ENCODE results near the gene CYP19A1. TPM values are rescaled to one million over a fixed set of nuclear protein-coding genes. Genes with fewer than 3 reads are reported as not detected.

The CYP19A1 gene
- total RNA-seq, 1 donor from 2014 or later = 0.58 TPM

GRCh38 chr15:51323749-51324148 is 14.6 kb downstream of the CYP19A1 start:
- Histone ChIP-seq H3K36me3 (no peaks in the 10 kb centered on the region), H3K27ac (peak overlapping the region; percentile 63), H3K27me3 (no peaks in the 10 kb centered on the region), H3K9me3 (no peaks in the 10 kb centered on the region), H3K4me3 (no peak overlapping the region), H3K4me1 (peaks cover 10% of the 10 kb centered on the region)
- TF ChIP-seq, protein P1, sequence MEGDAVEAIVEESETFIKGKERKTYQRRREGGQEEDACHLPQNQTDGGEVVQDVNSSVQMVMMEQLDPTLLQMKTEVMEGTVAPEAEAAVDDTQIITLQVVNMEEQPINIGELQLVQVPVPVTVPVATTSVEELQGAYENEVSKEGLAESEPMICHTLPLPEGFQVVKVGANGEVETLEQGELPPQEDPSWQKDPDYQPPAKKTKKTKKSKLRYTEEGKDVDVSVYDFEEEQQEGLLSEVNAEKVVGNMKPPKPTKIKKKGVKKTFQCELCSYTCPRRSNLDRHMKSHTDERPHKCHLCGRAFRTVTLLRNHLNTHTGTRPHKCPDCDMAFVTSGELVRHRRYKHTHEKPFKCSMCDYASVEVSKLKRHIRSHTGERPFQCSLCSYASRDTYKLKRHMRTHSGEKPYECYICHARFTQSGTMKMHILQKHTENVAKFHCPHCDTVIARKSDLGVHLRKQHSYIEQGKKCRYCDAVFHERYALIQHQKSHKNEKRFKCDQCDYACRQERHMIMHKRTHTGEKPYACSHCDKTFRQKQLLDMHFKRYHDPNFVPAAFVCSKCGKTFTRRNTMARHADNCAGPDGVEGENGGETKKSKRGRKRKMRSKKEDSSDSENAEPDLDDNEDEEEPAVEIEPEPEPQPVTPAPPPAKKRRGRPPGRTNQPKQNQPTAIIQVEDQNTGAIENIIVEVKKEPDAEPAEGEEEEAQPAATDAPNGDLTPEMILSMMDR (IDR thresholded peaks at IDR 0.05) = no peak
- intact Hi-C loops (cut with DNase I) = no loop called here
- DNase-seq = no peak
- ATAC-seq = no peak

GRCh38 chr15:51322621-51323296 is 15.6 kb downstream of the CYP19A1 start:
- Histone ChIP-seq H3K36me3 (no peaks in the 10 kb centered on the region), H3K4me3 (no peak overlapping the region), H3K27me3 (no peaks in the 10 kb centered on the region), H3K9me3 (no peaks in the 10 kb centered on the region), H3K27ac (peak overlapping the region; percentile 63), H3K4me1 (peaks cover 10% of the 10 kb centered on the region)
- TF ChIP-seq, protein P1 (IDR thresholded peaks at IDR 0.05) = no peak
- intact Hi-C loops (cut with DNase I) = no loop called here
- DNase-seq (peak; percentile 71), ATAC-seq (peak; percentile 81)

DNA sequence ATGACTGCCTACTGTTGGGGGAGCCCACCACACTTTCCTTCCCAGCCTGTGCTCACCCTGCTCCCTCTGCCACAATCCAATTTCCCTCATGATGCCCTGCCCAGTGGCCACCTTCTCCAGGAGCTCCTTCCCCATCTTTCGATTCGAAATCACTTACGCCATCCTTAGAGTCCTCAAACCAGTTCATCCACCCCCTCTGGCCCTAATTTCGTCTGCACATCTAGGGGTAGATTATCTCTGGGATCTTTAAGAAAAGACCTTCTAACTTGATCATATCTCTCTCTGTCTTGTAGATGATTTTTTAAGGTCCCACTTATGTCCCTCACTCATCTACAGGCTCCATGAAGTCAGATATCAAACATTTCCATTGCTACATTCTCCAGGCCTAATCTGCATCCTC is 17.1 kb downstream of the CYP19A1 start:
- H3K4me3 ChIP-seq = no peak overlapping the region
- ATAC-seq (no peak), DNase-seq (no peak)
- no peaks in the 10 kb centered on the region for H3K36me3 ChIP-seq
- H3K27ac ChIP-seq = no peak overlapping the region
- intact Hi-C loops (cut with DNase I) = no loop called here
- no peaks in the 10 kb centered on the region for H3K9me3 ChIP-seq
- TF ChIP-seq, protein P1 (IDR thresholded peaks at IDR 0.05) = no peak
- no peaks in the 10 kb centered on the region for H3K27me3 ChIP-seq
- peaks cover 10% of the 10 kb centered on the region for H3K4me1 ChIP-seq

GRCh38 chr15:51320843-51321242 is 17.6 kb downstream of the CYP19A1 start:
- ATAC-seq (no peak), DNase-seq (no peak)
- Histone ChIP-seq H3K27me3 (no peaks in the 10 kb centered on the region), H3K27ac (no peak overlapping the region), H3K4me1 (peaks cover 10% of the 10 kb centered on the region), H3K9me3 (no peaks in the 10 kb centered on the region), H3K4me3 (no peak overlapping the region), H3K36me3 (no peaks in the 10 kb centered on the region)
- TF ChIP-seq, protein P1 (IDR thresholded peaks at IDR 0.05) = no peak
- intact Hi-C loops (cut with DNase I) = no loop called here

- DNase-seq = no peak
- Histone ChIP-seq H3K27me3 (no peaks in the 10 kb centered on the region), H3K27ac (no peak overlapping the region), H3K4me3 (no peak overlapping the region), H3K36me3 (no peaks in the 10 kb centered on the region), H3K4me1 (peaks cover 10% of the 10 kb centered on the region), H3K9me3 (no peaks in the 10 kb centered on the region)
- intact Hi-C loops (cut with DNase I) = no loop called here
- ATAC-seq = no peak
- TF ChIP-seq, protein P1 (IDR thresholded peaks at IDR 0.05) = no peak
Observed at GRCh38 chr15:51319539-51319938, 18.9 kb downstream of the CYP19A1 start.
